Neural progenitor cell (in vitro differentiated cells): Measurements from ENCODE around the gene MYO10.

Experiments used
- EZH2phosphoT487 ChIP-seq: fragments of 200-600 bp; sonication (generic); IDR thresholded peaks from 2 replicates; pipeline ENCODE4 v1.6.1; 2017; ENCODE audit warnings: antibody characterized with exemption
- TF ChIP-seq, protein P1 (sequence below): fragments of 200-600 bp; sonication (generic); IDR thresholded peaks from 2 replicates; pipeline ENCODE4 v1.5.1; 2017; ENCODE audit warnings: antibody characterized with exemption, mild to moderate bottlenecking

DNA sequence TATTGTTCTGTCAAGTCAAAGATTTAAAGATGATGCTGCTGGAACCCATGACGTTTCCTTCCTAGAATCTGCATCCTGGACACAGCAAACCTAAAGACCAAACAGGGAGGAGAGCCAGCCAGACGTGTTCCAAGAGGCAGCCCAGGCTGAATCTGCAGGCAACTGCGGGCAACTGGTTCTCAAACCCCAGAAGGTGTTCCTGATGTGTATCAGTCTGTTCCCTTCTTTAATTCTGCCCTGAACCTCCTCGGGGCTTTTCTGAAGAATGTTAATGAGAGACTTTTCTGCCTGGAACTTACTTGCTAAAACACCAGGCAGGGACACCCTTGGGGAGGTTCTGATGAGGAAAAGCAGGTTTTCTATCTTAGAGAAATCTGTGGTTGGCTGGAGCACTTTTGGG lies 186.5 kb downstream of the MYO10 start:
- TF ChIP-seq, protein P1, sequence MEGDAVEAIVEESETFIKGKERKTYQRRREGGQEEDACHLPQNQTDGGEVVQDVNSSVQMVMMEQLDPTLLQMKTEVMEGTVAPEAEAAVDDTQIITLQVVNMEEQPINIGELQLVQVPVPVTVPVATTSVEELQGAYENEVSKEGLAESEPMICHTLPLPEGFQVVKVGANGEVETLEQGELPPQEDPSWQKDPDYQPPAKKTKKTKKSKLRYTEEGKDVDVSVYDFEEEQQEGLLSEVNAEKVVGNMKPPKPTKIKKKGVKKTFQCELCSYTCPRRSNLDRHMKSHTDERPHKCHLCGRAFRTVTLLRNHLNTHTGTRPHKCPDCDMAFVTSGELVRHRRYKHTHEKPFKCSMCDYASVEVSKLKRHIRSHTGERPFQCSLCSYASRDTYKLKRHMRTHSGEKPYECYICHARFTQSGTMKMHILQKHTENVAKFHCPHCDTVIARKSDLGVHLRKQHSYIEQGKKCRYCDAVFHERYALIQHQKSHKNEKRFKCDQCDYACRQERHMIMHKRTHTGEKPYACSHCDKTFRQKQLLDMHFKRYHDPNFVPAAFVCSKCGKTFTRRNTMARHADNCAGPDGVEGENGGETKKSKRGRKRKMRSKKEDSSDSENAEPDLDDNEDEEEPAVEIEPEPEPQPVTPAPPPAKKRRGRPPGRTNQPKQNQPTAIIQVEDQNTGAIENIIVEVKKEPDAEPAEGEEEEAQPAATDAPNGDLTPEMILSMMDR: no peak
- TF ChIP-seq EZH2phosphoT487: no peak
